DND-41 (cell line): ENCODE results near the gene SCRN2.

ENCODE experiments used
- CTCF ChIP-seq: IDR thresholded peaks from 2 replicates; pipeline ENCODE4 v1.5.1; 2012; ENCODE audit warnings: borderline replicate concordance, low read length, moderate library complexity, mild to moderate bottlenecking; ENCODE audit not compliant: poor library complexity, severe bottlenecking; ENCODE audit errors: extremely low read depth
- EZH2 ChIP-seq: IDR thresholded peaks from 3 replicates; pipeline ENCODE4 v1.6.1; 2012; ENCODE audit warnings: borderline replicate concordance, low read depth, mild to moderate bottlenecking, moderate library complexity, low read length, inconsistent platforms; ENCODE audit not compliant: severe bottlenecking

- TF ChIP-seq CTCF (no peak), EZH2 (no peak)
Measured at GRCh38 chr17:47852113-47852949, 11.3 kb upstream of the SCRN2 start.
